ENCODE data around the gene SCGB1D4.
"Not testable (repeated sequence)": the region's sequence is repeated elsewhere in the genome, so short reads cannot be mapped to it uniquely, and the experiment has no call there.

SCGB1D4 gene

DNA sequence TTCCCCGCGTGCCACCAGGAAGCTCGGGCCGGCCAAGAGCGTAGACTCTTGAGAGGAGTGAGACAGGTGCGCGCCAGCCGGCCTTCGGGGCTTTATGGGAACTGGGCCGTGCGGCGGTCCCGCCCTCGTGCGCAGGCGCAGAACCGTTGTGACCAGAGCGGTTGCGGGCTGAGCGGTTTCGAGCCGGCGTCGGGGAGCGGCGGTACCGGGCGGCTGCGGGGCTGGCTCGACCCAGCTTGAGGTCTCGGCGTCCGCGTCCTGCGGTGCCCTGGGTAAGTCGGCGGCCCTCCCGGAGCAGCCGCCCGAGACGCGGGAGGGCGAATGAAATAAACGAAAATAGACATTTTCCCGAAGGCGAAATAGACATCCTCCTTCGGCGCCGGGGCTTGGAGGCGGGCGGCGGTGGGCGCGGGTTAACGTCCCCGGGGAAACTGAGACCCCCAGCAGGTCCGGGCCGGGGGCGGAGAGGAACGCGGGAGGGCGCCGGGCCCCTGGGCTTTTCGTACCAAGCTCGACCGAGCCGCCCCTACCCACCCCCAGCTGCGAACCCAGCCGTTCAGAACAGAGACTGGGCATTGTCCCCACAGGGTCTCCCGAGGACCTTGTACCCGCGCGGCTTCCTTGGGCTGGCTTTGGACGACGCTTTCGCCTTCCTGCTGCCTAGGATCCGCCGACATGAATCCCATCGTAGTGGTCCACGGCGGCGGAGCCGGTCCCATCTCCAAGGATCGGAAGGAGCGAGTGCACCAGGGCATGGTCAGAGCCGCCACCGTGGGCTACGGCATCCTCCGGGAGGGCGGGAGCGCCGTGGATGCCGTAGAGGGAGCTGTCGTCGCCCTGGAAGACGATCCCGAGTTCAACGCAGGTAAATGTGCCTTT is 38.7 kb upstream of the SCGB1D4 start, which contains the start of gene ASRGL1:
ASRGL1 (plus strand) TSS at position 146 of the 879 bp plus-strand sequence; CDS start at position 676, 530 bp downstream.
- TF ChIP-seq, protein P1, sequence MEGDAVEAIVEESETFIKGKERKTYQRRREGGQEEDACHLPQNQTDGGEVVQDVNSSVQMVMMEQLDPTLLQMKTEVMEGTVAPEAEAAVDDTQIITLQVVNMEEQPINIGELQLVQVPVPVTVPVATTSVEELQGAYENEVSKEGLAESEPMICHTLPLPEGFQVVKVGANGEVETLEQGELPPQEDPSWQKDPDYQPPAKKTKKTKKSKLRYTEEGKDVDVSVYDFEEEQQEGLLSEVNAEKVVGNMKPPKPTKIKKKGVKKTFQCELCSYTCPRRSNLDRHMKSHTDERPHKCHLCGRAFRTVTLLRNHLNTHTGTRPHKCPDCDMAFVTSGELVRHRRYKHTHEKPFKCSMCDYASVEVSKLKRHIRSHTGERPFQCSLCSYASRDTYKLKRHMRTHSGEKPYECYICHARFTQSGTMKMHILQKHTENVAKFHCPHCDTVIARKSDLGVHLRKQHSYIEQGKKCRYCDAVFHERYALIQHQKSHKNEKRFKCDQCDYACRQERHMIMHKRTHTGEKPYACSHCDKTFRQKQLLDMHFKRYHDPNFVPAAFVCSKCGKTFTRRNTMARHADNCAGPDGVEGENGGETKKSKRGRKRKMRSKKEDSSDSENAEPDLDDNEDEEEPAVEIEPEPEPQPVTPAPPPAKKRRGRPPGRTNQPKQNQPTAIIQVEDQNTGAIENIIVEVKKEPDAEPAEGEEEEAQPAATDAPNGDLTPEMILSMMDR (IDR thresholded peaks at IDR 0.05; ENCODE audit: low read depth, low read length), result no peak
- DNase-seq (ENCODE audit: low read depth in 2 of 2), result peak; percentile 47 to 55

GRCh38 chr11:62336949-62337302 is 38.1 kb upstream of the SCGB1D4 start:
- H3K4me3 ChIP-seq (replicated peaks in 1 of 2; ENCODE audit: low read depth in 2 of 2, low read length in 2 of 2), result peak overlapping the region; percentile 53 to 60
- DNase-seq (ENCODE audit: low read depth in 2 of 2), result not testable (repeated sequence)

More for the DNA sequence above, 38.7 kb upstream of the SCGB1D4 start, which contains the start of gene ASRGL1:
- peak within 1 kb of the TSS; percentile 53 to 60 for H3K4me3 ChIP-seq (replicated peaks in 1 of 2; ENCODE audit: low read depth in 2 of 2, low read length in 2 of 2)

GRCh38 chr11:62333768-62334167 is 34.9 kb upstream of the SCGB1D4 start:
- TF ChIP-seq, protein P1 (IDR thresholded peaks at IDR 0.05; ENCODE audit: low read depth, low read length), result no peak
- H3K4me3 ChIP-seq (replicated peaks in 1 of 2; ENCODE audit: low read depth in 2 of 2, low read length in 2 of 2), result no peak overlapping the region
- DNase-seq (ENCODE audit: low read depth in 2 of 2), result no peak

GRCh38 chr11:62331264-62331663 is 32.4 kb upstream of the SCGB1D4 start:
- not testable (repeated sequence) for DNase-seq (ENCODE audit: low read depth in 2 of 2); H3K4me3 ChIP-seq (replicated peaks in 1 of 2; ENCODE audit: low read depth in 2 of 2, low read length in 2 of 2)

GRCh38 chr11:62327541-62327940 is 28.7 kb upstream of the SCGB1D4 start:
- H3K4me3 ChIP-seq (replicated peaks in 1 of 2; ENCODE audit: low read depth in 2 of 2, low read length in 2 of 2); DNase-seq (ENCODE audit: low read depth in 2 of 2): not testable (repeated sequence)

DNA sequence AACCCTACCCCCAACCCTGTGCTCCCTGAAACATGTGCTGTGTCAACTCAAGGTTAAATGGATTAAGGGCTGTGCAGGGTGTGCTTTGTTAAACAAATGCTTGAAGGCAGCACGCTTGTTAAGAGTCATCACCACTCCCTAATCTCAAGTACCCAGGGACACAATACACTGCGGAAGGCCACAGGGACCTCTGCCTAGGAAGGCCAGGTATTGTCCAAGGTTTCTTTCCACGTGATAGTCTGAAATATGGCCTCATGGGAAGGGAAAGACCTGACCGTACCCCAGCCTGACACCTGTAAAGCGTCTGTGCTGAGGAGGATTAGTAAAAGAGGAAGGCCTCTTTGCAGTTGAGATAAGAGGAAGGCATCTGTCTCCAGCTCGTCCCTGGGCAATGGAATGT is 27.8 kb upstream of the SCGB1D4 start:
- DNase-seq (ENCODE audit: low read depth in 2 of 2); H3K4me3 ChIP-seq (replicated peaks in 1 of 2; ENCODE audit: low read depth in 2 of 2, low read length in 2 of 2): not testable (repeated sequence)

DNA sequence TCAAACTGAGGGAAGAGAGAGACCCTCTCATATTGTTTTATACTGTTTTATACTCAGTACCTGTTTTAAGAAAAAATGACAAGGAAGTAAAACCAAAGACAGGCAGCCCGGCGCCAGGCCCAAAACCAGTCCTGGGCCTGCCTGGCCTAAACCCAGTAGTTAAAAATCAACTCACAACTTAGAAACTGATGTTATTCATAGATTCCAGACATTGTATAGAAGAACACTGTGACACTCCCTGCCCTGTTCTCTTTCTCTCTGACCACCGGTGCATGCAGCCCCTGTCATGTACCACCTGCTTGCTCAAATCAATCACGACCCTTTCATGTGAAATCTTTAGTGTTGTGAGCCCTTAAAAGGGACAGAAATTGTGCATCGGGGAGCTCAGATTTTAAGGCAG is 26.9 kb upstream of the SCGB1D4 start:
- DNase-seq (ENCODE audit: low read depth in 2 of 2); H3K4me3 ChIP-seq (replicated peaks in 1 of 2; ENCODE audit: low read depth in 2 of 2, low read length in 2 of 2): not testable (repeated sequence)

DNA sequence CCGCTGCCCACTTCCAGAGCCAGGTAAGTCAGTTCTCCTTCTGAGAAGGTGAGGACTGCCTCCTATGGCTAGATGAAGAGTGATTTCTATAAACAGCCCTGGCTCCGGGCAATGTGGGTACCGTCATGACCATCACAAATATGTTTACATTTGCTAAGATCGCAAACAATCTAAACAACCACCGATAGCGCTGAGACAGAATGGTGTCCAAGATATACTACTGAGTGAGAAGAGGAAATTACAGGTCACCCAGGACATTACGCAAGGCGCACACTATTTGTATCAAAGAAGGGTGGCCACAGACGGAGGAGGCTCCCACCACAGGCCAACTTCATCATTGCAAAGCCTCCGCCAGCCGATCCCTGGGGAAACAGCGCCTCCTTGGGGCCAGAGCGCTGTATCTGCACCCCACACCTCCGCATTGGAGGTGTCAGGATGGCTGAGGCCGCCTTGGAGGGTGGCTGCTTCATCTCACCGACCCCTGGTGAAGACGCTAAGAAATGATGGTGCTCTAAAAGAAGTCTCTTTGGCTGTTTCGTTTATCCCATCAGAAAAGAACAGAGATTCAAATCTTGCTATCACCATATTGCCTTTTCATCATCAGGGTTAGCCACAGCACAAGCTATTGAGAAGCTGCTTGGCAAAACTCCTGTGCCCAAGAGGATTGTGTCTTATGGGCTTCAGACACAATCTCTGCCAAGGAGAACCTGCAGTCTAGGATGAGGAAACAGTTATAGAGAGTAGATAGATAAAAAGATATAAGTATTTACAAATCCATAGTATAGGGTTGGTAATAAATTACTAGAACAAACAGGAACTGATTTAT is 26.1 kb upstream of the SCGB1D4 start:
- no peak overlapping the region for H3K4me3 ChIP-seq (replicated peaks in 1 of 2; ENCODE audit: low read depth in 2 of 2, low read length in 2 of 2)
- TF ChIP-seq, protein P1 (IDR thresholded peaks at IDR 0.05; ENCODE audit: low read depth, low read length), result peak; percentile 96
- DNase-seq (ENCODE audit: low read depth in 2 of 2), result peak; percentile 19 to 76

GRCh38 chr11:62322524-62322923 is 23.6 kb upstream of the SCGB1D4 start:
- DNase-seq (ENCODE audit: low read depth in 2 of 2), result no peak
- TF ChIP-seq, protein P1 (IDR thresholded peaks at IDR 0.05; ENCODE audit: low read depth, low read length), result no peak
- H3K4me3 ChIP-seq (replicated peaks in 1 of 2; ENCODE audit: low read depth in 2 of 2, low read length in 2 of 2), result no peak overlapping the region

All from cardiac fibroblast (primary cell).